ENCODE data around the gene SLC12A1.

SLC12A1 gene

GRCh38 chr15:48345516-48345915 lies 139.4 kb downstream of the SLC12A1 start:
- Histone ChIP-seq H3K36me3 (peaks cover 24 to 79% (median 51%) of the 10 kb centered on the region in 11 experiments), H3K4me2 (no peak overlapping the region), H3K27ac (no peak overlapping the region), H3K9me3 (replicated peaks in 1 of 11) (no peaks in the 10 kb centered on the region), H3K9ac (no peak overlapping the region), H4K20me1 (peaks cover 0 to 4% (median 0%) of the 10 kb centered on the region in 11 experiments; a peak in 1 of 22 replicates), H3K27me3 (no peaks in the 10 kb centered on the region), H3K4me3 (no peak overlapping the region), H3K4me1 (no peaks in the 10 kb centered on the region)
- no peak for TF ChIP-seq Cebpa-rat (IDR thresholded peaks at IDR 0.05)

DNA sequence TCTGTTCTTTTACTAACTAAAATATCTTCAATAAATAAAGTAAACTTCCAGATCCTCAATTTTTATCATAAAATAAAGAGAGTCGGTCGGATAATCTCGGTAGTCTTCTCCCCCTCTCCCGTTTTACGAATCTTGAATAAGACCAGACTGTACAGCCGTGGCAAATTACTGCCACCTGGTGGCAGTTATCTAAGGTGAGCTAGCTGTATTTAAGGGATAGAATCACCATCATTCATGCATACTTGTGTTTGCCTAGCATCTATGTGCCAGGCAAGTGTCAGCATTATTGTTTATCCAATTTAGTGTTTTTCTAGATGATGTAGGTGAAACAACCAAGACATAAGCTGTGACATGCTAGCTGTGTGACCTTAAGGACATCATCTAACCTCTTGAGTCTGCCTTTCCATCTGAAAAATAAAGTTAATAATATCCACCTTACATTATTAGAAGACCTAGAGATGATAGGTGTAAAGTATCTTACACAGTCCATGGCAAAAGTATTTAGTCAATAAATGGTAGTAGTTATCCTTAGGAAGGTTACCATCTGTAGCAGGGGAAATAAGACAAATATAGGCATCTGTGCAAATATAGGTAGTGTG lies 146.5 kb downstream of the SLC12A1 start:
- H3K27ac ChIP-seq: no peak overlapping the region
- H3K27me3 ChIP-seq: no peaks in the 10 kb centered on the region
- peak overlapping the region in 1 of 11 experiments; percentile 60; a peak in 1 of 22 replicates for H3K4me2 ChIP-seq
- H3K9ac ChIP-seq: no peak overlapping the region
- peaks cover 0 to 9% (median 0%) of the 10 kb centered on the region in 10 experiments; a peak in 4 of 20 replicates for H3K4me1 ChIP-seq
- H3K4me3 ChIP-seq: no peak overlapping the region
- peaks cover 0 to 13% (median 0%) of the 10 kb centered on the region in 11 experiments; a peak in 2 of 22 replicates for H3K36me3 ChIP-seq
- no peaks in the 10 kb centered on the region for H3K9me3 ChIP-seq (replicated peaks in 1 of 11)
- no peak for TF ChIP-seq Cebpa-rat (IDR thresholded peaks at IDR 0.05)
- H4K20me1 ChIP-seq: no peaks in the 10 kb centered on the region

Measured in BLaER1 treated with 17β-estradiol and CSF1 and Interleukin-3, amounts not matched to agents 10 nM and 100 nM (cell line).